Suppressor macrophage treated with lipopolysaccharide for 4 hours (primary cell): ENCODE data around the gene KRT4.
"Not testable (repeated sequence)": the region's sequence is repeated elsewhere in the genome, so short reads cannot be mapped to it uniquely, and the experiment has no call there.

ENCODE experiments used
- DNase-seq: peaks from one replicate; pipeline ENCODE4 v3.0.0-alpha.2; 2020

The KRT4 gene

DNA sequence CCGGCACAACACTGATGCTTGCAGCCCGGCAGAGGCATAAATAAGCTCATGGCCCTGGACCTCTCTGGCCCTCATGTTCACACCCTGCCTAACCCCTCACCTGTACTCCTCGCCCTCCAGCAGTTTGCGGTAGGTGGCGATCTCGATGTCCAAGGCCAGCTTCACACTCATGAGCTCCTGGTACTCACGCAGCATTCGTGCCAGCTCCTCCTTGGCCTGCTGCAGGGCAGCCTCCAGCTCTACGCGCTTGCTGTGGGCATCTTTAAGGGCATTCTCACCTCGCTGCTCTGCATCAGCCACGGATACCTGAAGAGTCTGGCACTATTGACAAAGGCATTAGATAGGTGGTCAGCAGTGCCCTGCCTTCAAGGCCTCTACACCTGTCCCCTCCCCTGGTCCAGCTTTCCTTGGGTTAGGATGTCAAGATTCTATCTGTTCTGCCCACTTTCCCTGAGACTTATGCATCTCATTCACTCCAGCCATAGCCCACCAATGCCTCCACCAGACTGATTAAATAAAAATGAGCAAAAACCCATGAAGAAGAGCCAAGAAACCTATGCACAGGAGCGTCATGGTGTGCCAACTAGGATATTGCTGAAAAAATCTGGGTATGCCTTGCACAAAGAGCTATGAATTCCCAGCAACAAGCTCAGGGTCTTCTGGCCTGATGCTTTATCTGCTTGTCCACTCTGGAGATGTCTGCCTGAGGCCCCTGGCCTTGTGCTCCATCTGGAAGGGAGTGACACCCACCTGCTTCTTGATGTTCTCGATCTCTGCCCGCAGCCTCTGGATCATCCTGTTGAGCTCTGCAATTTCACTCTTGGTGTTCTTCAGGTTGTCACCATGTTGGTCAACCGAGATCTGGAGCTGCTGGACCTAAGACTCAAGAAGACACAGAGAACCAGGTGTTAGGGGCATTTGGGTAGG lies 6.1 kb downstream of the KRT4 start:
- DNase-seq: no peak

DNA sequence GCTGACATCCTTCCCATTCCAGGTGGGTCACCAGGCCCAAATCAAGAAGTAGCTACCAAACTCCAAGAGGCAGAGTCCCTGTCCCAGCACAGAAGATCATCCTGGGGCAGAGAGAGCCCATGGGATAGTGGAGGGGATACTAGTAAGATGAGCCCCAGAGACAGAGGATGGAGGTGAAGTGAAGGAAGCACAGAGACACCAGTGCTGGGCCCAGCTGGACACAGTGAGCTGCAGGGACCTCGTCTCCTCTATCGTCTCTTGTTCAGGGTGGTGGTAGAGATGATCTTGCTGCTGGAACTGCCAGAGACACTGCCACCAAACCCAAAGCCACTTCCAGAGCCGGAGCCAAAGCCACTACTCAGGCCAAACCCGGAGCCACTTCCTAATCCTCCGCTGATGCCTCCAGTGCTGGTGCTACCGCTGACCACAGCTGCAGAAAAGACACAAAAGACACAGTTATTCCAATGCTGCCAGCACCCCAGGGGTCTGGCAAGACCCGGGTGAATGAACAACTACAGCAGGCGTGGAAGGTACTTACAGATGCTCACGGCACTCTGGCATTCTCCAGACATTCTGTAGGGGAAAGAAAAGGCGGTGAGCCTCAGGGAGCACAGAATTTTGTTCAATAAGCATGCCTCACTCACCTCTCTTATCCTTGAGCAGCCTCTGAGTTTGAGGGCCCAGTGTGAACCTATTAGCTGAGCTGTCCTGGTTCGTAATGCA lies 6.9 kb downstream of the KRT4 start:
- DNase-seq: no peak

DNA sequence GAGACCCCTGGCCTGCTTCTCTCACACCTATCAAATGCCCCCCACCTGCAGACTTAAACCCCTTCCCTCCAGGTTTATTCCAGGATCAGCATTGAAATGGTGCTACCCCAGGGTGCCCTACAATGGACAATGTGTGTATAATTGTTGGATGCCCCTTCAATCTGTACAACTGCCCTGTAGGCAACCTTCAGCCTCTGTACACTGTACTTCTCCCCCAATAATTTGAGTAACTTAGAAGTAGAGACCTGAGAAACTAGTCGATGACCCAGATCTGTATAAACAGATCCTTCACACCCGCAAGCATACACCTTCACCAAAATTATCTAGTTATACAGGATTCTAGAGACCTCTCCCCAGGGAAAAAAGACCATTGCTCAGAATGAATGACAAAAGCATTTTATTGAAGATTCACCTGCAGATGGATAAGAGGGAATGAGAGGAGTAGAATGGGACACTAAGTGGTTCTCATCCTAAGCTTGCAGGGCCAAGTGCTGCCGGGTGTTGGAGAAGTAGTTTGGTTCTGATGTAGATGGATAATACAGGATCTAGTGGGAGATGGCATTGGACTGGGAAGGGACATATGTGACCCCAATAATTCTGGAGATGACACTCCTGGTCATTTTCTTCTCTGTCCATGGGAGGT lies 7.6 kb downstream of the KRT4 start:
- DNase-seq: no peak

DNA sequence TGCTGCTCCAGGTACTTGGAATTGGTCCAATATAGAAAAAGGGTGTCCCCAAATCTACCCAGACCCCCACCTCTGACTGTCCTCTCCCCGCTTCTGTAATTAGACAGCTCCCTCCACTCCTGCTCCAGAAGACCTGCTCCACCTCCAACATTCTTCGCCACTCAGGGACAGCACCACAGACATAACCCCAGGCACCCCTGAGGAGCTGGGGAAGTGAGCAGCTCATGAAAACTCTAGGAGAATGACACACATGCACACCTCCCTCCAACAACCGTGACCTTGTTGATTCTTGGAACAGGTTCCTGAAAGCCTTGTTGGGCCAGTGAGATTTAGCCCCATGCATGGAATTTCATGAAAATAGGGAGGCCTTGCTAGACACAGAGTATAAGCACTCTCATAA lies 8.2 kb downstream of the KRT4 start:
- no peak for DNase-seq

DNA sequence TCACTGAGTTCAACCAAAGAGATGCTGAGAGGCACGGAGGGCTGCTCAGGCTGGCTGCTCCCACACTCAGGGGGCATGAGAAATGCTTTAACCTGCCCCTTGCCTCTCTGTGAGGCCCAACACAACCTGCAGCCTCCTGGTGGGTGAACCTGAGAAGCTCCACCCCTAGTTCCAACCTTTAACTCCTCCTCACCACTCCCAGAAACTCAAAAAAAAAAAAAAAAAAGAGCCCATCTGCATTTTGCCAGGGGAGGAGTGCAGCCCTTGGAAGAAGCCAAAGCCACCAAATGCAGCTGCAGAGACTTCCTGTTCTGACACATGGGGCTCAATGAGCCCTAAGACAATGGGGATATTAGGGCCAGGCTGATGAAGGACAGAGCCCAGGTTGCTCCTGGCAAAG lies 8.9 kb downstream of the KRT4 start:
- no peak for DNase-seq

DNA sequence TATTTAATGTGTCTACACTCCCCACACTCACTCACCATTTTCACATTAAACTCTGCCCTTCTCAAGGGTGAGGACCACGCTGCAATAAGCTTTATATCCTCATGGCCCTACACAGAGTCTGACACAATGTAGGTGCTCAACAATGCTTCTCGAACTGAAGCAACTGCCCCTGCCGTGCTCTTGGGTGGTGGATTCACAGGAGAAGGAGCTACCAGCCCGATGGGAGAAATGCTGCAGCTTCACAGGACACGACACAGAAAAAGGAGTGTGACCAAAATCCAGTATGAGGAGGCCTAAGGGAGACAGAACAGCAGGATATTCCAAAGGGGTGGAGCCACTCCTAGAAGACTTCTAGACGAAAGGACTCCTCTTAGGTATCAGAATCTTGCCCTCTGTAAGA lies 11.5 kb downstream of the KRT4 start:
- no peak for DNase-seq

DNA sequence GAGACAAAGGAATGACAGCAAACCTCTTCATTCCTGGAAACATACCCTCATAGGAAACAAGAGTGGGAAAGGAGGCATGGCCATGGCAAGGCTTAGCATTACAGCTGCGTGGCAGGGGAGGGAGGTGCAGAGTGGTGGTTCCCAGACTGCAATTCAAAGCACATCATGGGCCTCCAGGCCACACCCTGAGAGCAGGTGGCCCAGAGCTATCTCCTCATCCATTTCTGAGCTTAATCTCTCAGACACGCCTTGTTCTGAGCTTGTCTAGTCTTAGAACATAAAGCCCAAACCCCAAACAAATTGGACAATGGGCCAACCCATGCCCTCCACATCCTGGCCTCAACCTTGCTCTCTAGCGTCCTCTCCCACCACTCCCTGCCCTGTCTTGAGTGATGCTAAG lies 12.1 kb downstream of the KRT4 start:
- DNase-seq: no peak

DNA sequence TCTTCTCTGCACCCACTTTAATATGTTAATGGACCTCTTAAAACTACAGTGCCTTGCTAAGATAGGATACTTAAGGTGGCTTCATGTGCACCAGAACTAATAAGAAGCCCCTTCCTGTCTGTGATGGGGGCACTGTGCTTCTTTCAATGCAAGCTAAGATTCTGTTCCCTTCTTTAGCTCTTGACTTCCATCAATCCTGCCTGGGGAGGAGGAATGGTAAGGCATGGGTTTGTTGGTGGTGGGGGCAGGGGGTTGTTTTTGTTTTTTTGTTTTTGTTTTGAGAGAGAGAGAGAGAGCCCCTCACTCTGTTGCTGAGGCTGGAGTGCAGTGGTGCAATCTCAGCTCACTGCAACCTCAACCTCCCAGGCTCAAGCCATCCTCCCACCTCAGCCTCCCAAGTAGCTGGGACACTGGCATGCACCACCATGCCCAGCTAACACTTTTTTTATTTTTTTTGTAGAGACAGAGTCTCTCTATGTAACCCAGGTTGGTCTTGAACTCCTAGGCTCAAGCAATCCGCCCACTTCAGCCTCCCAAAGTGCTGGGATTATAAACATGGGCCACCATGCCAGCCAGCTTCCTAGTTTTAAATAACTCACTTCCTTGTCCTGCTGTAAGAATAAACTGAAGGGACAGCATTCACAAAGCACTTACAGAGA lies 13.5 kb downstream of the KRT4 start:
- no peak for DNase-seq

DNA sequence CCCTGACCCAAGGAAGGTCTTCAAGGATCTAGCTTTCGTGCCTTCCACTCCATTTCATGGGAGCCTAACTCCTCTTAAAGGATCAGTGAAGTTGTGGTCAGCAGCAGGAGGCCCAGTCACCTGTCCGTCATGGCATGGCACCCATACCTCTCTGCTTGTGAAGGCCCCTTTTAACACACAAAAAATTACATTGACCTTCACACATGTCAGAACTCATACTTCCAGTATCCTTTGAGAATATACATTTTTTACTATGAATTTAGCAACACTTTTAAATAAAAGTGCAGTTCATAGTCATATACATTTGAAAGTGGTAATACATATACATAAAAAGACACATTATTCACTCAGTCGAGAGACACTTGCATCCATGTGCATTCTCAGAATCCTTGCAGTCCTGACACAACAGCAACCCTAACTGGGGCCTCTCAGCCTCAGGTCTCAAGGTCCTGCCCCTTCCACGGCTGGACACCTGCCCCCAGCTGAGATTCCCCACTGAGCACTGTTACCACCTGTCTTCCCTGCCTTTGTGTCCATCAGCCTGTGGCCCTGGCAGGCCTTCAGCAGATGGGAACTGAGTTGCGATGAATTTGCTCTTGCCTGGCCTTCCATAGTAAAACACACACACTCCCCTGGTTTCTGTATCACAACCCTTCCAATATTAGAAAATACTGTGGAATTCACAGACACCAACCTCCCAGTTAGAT lies 14.3 kb downstream of the KRT4 start:
- no peak for DNase-seq

DNA sequence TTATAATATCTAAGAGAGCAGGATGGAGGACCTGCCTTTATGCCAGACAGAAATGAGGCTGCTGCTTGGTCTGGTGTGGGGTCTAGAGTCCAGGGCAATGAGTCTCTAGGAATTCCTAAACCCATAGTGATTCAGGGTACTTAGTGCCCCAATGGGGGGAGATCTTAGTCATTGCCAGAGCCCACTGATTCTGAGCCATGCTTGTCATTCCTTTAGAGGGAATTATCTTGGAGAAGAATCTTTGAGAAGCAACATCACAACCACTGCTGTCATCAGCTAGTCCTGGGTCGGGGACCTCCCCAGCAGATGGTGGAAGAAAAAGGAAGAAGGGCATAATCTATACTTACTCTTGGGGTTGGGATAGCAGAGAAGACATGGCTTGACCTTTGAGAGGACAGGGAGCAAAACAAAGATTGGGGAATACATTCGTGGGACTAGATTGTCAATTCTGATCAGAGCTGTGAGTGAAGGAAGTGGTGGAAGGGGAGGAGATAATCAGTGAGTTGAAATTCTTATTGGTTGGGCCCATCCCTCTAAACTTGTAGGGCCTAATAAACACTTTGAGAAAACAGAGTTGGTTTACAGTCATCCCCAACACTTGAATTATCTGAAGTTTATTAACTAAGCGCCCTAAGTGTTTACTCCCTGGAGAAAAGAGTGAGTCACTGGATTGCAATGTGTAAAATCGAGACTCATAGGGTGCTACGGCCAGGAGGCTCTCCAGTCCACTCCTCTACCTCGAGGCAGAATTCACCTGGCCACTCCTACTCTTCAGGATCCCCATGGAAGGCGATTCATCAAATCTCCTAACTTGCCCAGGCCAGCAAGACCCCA lies 15.0 kb downstream of the KRT4 start:
- DNase-seq: no peak

DNA sequence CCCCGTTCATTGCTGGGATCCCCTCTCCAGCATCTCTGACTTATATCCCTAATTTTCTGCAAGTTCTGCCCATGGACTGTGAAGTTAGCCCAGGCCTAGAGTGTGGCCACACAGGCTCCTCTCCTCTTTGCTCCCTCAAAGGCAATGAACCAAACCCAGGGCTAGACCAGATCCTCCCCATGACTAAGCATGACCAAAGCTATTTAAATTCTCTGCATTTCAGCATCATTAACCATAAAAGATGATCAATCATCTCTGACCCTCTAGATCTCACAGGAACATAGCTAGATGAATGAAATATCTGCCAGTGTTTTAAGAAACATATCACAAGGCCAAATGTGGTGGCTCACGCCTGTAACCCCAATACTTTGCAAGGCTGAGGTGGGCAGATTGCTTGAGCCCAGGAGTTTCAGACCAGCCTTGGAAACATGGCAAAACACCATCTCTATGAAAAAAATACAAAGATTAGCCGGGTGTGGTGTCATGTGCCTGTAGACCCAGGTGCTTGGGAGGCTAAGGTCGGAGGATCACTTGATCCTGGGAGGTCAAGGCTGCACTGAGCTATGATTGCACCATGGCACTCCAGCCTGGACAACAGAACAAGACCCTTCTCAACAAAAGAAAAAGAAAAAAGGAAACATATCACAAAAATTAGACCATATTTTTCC lies 15.8 kb downstream of the KRT4 start:
- no peak for DNase-seq

DNA sequence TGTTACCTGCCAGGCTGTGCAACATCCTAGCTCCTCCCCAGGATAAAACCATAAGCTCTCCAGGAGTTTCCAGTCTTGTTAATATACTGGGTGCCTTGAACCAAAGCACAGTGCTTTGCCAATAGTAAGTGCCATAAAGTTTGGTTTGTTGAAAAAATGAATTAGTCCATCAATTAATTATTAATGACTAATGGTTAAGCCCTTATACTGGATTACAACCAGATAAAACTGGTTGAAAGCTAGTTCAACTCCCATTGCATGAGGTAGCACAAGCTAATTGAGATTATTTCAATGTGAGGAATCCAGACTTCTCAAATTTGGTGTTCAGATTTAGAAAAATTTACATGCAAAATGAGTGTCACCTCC lies 16.4 kb downstream of the KRT4 start:
- DNase-seq: no peak

DNA sequence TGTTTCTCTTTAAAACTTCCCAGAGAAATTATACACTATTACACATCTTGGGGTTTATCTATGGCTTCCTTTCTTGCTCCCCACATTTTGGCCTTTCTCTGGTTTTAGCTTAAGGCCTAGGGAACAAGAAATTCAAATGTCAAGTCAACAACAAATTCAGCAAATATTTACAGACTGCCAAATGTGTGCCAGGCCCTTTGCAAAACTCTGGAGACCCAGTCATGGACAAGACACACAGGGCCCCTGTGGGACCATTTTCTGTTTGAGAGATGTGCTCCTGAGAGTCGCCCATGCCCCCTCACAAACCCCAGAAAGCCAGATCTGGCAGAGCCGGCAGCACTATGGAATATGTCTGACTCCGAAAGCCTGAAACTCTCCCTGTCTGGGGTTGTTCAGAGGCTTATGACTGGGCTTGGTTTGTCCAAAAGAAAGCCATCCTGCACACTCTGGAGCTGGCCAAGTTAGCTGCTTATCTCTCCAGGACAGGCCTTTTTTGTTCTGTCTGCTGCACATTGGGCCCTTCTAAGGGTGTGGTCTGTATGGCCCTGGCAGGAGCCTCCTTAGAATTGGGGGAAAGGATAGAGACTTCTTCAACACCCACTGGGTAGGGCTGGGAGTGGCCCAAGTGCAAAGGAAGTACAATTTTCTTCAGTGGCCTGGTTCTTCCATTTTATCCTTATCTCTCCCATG lies 16.9 kb downstream of the KRT4 start:
- no peak for DNase-seq

DNA sequence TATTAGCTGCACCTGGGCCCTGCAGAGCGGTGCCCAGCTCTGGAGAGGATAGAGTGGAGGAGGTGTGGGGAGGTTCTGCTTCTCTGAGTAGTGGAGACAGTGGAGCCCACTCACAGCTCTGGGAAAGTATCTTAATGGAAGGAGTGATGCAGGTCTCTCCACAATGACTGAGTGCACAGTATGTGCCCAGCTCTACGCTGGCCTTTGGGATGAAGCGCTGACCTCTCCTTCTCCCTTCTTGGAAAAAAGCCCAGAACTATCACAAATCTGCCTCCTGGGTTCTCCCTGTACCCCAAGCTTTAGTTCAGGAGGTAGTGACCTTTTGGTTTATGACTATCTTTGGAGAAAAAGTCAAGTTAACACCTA lies 17.5 kb downstream of the KRT4 start:
- DNase-seq: no peak

DNA sequence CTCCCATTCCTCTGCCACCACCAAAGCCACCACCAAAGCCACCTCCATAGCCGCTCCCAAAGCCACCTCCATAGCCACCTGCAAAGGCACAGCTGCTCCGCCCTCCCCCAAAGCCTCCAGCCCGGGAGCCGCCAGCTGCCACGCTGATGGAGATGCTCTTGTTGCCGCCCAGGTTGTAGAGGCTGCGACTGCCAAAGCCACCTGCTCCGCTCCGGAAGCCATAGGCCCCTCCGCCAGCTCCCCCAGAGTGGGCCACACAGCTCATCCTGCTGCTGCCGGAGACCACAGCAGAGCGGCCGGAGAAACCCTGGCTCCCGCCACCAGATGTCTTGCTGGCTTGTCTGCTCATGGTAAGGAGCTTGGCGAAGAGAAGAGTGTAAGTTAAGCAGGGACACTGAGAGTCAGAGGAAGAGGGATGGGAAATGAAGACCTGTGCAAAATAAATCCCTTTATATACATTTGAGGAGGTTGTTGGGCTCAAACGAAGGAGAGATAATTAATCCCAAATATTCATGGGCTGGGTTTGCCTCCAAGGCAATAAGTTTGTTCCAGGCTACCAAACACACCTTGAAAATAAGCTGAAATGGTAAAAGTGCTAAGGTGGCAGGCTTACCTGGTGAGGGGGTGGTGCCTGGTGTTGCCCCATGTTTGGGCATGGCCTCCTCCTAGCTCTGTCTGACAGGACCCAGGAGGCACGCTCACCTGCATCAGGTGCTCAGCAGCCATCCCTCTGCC lies 18.1 kb downstream of the KRT4 start, which contains the start of gene KRT3:
KRT3 (minus strand) TSS at position 424 of the 735 bp plus-strand sequence; CDS start at position 349, 75 bp downstream.
- no peak for DNase-seq

DNA sequence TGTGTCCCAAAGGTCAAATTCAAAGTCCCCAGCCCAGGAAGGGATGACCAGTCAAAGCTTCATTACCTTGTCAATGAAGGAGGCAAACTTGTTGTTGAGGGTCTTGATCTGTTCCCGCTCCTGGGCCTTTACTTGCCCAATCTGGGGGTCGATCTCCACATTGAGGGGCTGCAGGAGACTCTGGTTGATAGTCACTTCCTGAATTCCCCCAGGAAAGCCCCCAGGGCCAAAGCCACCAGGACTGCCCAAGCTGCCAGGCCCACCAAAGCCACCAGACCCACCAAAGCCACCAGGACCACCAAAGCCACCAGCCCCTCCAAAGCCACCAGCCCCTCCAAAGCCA lies 18.6 kb downstream of the KRT4 start:
- not testable (repeated sequence) for DNase-seq

DNA sequence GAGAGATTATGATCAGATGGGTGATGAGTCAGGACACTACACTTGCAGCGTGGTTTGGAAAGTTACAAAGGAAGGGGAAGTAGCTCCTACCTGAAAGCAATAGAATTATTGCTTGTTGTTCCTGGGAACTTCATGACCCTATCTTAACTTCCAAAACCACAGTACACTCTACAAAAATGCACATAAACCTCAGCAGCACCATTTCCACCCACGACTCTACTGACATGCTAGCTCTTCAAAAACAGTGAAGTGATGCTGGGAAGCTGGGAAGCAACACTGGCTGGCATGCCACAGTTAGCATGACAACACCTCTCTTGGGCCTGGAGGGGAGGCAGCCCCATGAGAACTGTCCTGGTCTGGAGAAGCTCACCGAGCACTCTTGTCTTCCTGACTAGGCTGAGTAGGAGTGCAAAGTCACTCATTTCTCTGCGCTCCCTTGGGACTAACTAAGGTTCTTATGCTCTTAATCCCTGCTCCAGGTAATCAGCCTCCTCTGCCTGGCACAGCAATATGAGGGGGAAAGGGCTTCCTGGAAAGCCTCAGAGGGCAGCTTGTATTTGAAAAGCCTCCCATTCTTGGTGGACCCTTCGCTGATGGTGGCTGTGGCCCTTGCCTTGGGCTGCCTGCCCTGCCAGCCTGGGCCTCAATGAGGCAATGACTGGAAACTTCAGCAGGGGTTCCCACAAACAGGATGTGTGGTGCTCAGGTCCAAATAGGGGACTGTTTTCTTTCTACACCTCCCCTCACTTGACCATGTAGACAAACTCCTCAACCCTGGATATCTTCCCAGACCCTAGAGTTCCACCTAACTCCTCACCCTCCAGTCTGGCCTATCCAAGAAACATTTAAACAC lies 19.2 kb downstream of the KRT4 start:
- DNase-seq: no peak

DNA sequence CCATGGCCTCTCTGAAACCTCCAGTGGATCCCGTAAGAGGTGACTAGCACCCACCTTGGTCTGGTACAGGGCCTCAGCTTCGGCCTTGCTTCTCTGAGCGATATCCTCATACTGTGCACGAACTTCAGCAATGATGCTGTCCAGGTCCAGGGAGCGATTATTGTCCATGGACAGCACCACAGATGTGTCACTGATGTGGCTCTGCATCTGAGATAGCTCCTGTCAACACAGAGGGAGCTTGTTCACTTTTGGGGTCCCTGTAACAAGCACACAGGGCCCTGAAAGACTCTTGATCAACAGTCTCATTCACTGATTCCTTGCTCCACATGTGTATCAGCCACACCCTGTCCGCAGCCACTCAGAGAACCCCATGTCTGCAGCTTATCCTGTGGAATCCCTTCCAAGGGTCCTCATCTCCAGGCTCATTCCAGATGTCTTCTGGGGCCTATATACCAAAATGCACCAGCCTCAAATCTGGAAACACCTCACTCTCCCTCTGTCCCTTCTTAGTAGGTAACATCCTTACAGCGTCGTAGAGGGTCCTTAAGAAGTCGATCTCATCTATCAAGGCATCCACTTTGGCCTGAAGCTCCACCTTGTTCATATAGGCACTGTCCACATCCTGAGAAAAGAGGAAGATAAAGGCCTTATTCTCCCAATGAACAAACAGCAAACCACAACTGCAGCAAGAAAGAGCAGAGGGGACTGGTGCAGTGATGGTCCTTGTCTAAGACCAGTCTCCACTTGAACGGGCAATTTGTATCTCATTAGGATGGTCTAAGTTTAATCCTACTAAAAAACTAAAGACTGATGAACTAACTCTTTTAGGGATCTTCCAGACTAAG lies 21.5 kb downstream of the KRT4 start:
- no peak for DNase-seq
